CD1c-positive myeloid dendritic cell (primary cell): ENCODE data around the gene PTF1A.
"Not testable (repeated sequence)": the region's sequence is repeated elsewhere in the genome, so short reads cannot be mapped to it uniquely, and the experiment has no call there.

Experiments used
- DNase-seq: peaks from one replicate; pipeline ENCODE4 v3.0.0-alpha.2; 2016; ENCODE audit errors: extremely low spot score

The PTF1A gene

DNA sequence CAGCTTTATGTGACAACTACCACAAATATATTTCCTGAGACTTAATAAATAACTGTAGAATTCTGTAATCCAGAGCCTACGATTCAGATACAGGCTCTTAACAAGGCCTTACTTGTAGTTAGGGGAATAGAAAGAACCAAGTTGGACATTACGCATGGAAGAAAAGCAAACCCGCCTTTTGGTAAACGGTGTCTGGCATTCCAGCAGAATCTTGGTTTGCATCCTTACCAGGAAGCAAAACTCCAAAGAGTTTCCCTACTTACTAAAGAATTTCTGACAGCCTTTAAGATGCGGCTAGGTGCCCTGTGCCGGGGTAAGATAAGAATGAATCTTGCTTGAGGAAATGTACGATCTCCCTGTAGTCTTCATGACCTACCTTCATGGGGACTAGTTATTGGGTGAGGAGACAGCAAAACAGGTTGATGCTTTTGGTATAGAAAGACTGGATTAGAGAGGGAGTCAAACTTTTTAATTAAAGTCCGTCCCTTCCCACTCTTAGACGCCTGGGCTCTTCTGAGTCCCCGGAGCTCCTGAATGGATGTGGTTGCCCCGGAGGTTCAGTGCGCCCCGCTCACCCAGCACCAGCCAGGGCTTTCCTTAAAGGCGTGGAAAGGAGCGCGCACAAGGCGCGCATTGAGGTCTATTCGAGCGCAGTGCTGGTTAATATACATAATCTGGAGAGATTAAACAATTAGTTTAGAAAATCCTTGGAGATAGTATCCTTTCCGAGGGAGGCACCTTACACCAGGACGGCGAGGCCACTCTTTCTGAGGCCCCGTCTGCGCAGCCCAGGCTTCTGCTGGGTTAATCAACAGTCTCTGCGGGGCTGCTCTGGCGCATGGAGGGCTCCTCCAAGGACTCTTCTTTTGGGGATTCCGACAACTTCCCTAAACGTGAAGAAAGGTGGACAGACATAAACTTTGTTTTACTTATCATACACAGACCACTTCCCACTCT, 11.5 kb downstream of the PTF1A start:
- DNase-seq = no peak

DNA sequence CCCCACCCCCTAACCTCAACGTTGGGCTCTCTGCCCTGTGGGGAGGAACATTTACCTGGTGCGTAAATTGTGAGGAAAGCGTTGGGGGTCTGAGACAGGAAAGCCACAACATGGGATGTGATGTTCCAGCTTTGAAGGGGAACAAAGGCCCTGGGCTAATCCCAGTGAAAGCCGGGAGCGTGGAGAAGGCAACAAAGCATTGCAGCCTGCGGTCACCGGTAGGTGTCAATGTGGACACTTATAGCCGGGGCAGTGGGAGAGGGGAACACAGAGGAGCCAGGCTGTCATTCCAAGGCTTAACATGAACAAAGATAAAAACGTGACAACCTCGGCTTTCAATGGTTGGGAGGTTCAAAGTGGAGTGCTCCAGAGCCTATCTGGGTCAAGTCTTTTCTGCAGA, 12.7 kb downstream of the PTF1A start:
- no peak for DNase-seq

DNA sequence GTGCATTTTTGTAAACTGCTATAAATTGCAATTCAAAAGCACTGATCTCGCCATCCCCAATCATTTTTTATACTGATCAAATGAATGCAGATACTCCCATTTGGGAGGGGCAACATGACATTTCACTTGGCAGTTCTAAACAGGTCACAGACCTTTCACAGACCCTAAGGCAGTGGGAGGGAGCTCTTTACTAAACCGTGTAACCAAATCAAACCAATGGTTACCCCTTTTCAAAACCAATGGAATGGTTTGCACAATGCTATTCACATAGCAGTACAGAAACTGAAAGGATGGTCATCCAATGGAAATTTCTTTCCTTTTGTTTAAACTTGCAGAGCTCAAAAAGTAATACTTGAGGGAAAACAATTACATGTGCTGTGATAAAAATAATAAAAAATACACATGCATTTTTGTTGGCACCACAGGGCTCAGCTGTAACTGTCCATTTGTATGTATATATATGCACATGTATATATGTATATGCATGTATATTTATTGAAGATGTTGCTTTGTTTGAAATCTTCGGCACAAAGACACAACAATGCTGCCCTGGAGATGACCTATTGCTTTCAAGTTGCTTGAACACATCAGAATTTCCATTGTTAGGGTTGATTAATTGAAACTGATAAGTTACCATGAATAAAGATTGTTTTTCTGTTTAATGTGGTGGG, 14.0 kb downstream of the PTF1A start:
- DNase-seq = no peak

DNA sequence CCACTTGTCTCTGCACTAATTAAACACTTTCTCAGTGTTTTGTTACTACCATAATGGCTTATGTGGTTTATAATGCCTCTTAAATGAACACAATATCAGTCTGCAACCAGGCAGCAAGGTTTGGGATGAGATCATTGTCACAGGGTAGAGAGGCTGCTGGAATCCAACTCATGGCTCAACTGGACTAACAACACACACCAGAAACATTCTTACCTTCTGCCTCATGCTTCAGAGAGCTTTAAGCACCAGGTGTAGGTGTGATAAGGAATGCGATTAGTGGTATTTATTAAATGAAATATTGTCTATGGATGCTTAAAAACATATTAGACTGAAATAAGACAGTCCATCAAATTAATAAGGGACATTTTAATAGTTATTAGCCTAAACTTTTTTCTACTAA, 25.4 kb downstream of the PTF1A start:
- no peak for DNase-seq

DNA sequence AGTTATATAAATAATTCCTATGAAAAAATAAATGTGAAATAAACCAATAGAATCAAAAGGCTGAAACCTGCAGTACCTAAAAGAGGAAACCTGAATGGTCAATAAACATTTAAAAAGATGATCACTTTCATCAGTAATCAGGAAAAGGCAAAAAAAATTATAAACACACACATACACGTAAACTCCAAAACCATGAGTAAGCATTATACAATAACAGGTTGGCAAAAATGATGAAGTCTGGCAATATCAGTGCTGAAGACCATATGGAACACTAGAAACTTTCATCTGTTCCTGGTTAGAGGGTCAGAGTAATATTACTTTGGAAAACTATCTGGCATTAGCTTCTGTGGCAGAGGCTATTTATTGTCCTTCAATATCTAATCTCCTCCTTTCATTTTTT, 38.5 kb downstream of the PTF1A start:
- DNase-seq = no peak

DNA sequence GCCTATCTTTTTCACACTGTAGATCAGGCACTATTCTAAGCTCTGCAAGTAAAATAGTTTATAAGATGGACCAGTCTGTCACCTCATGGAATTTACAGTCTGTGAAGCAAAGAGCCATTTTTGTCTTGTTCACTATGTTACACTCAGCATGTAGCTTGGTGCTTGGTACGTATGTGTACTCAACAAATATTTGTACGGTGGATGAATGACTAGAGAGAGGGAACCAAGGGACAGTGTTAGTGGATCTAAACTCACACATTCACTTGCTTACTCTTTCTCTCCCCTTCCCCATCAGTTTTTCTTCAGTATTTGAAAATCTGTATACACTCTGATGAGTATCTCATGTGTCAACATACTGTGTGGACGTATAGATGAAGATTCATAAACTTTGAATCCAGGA, 45.9 kb downstream of the PTF1A start:
- no peak for DNase-seq

DNA sequence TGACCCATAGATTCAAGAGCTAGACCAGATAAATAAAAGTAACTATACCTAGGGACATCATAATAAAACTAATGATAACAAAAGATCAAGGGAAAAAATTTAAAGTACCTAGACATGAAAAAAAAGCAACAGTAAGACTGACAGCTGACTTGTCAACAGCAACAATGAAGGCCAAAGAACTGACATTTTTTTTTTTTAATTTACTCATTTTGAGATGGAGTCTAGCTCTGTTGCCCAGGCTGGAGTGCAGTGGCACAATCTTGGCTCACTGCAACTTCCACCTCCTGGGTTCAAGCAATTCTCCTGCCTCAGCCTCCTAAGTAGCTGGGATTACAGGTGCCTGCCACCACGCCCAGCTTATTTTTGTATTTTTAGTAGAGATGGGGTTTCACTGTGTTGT, 49.7 kb downstream of the PTF1A start:
- not testable (repeated sequence) for DNase-seq
